GM19468 (cell line): ENCODE data around the gene GPR142.
"Not testable (repeated sequence)": the region's sequence is repeated elsewhere in the genome, so short reads cannot be mapped to it uniquely, and the experiment has no call there.

ENCODE experiments used
- ATAC-seq: cut with Tn5 transposase; IDR thresholded peaks from one replicate; pipeline ENCODE4 v1.9.1; 2021; ENCODE audit warnings: mild to moderate bottlenecking, moderate library complexity, moderate number of reproducible peaks; ENCODE audit not compliant: unreplicated experiment; ENCODE audit errors: extremely low read depth

The GPR142 gene

GRCh38 chr17:74390680-74391653, 23.7 kb downstream of the GPR142 start:
- no peak for ATAC-seq

GRCh38 chr17:74391771-74392170, 24.5 kb downstream of the GPR142 start:
- no peak for ATAC-seq

GRCh38 chr17:74392848-74393247, 25.5 kb downstream of the GPR142 start:
- no peak for ATAC-seq

GRCh38 chr17:74393346-74393942, 26.1 kb downstream of the GPR142 start:
- ATAC-seq: no peak

- no peak for ATAC-seq
Measured at GRCh38 chr17:74394275-74394950, 27.1 kb downstream of the GPR142 start.

GRCh38 chr17:74394977-74395376, 27.7 kb downstream of the GPR142 start:
- no peak for ATAC-seq

- ATAC-seq: no peak
Measured at GRCh38 chr17:74396567-74396966, 29.3 kb downstream of the GPR142 start.

GRCh38 chr17:74402048-74402447, 34.7 kb downstream of the GPR142 start:
- no peak for ATAC-seq

GRCh38 chr17:74403512-74404137, 36.3 kb downstream of the GPR142 start:
- no peak for ATAC-seq

- ATAC-seq: no peak
Measured at GRCh38 chr17:74404218-74404617, 36.9 kb downstream of the GPR142 start.

GRCh38 chr17:74404789-74405188, 37.5 kb downstream of the GPR142 start:
- no peak for ATAC-seq

- ATAC-seq: not testable (repeated sequence)
Measured at GRCh38 chr17:74405311-74405710, 38.0 kb downstream of the GPR142 start.

- no peak for ATAC-seq
Measured at GRCh38 chr17:74407384-74407783, 40.1 kb downstream of the GPR142 start.

- ATAC-seq: no peak
Measured at GRCh38 chr17:74408262-74408661, 41.0 kb downstream of the GPR142 start.

- ATAC-seq: no peak
Measured at GRCh38 chr17:74408815-74409214, 41.5 kb downstream of the GPR142 start.

- ATAC-seq: no peak
Measured at GRCh38 chr17:74410001-74410443, 42.7 kb downstream of the GPR142 start.

GRCh38 chr17:74412581-74412980, 45.3 kb downstream of the GPR142 start:
- ATAC-seq: no peak

- no peak for ATAC-seq
Measured at GRCh38 chr17:74413491-74413890, 46.2 kb downstream of the GPR142 start.

- ATAC-seq: no peak
Measured at GRCh38 chr17:74414510-74414909, 47.2 kb downstream of the GPR142 start.

GRCh38 chr17:74415608-74416396, 48.5 kb downstream of the GPR142 start:
- no peak for ATAC-seq
